GM21515 (cell line): ENCODE data around the gene PHOX2A.

Experiments
- ATAC-seq: cut with Tn5 transposase; IDR thresholded peaks from one replicate; pipeline ENCODE4 v1.9.1; 2021; ENCODE audit not compliant: unreplicated experiment

Gene PHOX2A

DNA sequence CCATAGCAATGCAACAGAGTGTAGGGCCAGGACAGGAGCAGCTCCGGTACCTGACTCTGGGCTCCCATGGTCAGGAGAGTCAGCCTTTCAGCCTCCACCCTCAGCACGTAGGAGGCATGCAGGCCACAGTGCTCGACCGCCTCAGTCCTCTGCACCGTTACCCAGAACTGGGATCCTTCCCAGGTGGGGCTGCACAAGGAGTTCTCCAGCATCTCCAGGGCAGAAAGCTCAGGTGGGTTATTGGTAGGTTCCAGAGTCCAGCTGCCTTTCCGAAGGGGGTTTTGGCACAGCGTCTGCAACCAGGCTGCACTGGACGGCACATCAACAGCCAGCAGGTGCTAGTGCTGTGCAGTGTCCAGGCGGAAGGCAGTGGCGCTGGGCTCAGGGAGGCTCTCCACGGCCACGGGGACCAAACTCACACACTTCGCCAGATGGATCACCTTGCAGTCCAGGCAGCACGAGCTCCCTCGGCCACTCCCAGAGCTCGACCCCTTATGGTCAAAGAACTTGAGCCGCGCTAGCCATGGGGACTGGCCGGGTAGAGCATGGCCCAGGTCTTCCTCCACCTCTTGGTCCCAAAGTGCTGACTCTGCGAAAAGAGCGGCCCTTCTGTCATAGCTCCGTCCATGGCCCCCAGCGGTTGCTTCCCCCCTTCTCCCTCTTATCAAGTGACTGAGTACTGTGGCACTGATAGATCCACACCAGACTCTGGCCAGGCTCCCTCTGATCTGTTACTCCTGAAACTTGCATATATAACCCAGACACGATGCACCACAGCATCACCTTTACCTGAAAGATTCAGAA is 6.9 kb upstream of the PHOX2A start:
- no peak for ATAC-seq

DNA sequence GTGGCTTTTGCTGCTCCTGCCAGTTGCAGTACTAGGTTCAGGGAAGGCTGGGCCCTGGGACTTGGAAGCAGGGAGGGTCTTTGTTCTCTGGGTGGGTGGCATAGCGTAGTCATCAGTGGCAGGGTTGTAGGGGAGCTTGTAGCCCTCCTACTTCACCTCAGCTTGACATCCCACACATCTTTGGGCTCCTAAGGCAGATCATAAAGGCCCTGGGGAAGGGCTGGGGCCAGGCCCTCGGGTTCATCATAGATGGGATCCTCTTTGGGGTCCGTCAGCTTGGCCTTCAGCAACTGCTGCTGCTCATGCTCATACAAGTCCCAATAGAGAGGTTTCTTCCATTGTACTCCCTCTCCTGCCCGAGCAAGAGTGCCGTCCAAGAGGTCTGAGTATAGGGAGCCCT is 6.0 kb upstream of the PHOX2A start:
- no peak for ATAC-seq

- ATAC-seq = no peak
Observed at GRCh38 chr11:72247584-72247983, 3.6 kb upstream of the PHOX2A start.

DNA sequence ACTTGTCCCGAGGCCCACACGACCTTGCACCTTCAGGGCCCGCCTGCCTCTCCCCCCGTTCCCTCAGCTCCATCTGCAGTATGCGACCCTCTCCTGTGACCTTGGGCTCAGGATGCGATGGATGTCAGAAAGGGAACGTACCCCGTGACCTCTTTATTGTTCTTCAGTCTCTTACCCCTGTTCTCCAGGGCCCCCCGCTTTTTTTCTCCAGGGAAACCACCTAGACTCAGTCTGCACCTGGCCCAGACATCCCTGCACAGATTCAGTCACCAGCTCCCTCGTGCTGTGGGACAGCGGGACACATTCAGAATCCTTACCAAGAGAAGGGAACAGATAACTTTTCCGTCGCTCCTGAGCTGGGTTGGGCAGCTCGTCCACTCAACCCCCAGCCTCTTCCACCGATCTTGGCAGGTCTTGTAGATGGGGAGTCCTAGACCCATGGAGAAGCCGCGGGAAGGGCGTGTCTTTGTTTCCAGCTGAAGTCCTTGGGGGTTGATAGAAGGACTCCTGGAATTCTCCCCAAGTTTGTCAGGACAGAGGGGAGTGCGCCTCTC is 1.4 kb upstream of the PHOX2A start:
- no peak for ATAC-seq

DNA sequence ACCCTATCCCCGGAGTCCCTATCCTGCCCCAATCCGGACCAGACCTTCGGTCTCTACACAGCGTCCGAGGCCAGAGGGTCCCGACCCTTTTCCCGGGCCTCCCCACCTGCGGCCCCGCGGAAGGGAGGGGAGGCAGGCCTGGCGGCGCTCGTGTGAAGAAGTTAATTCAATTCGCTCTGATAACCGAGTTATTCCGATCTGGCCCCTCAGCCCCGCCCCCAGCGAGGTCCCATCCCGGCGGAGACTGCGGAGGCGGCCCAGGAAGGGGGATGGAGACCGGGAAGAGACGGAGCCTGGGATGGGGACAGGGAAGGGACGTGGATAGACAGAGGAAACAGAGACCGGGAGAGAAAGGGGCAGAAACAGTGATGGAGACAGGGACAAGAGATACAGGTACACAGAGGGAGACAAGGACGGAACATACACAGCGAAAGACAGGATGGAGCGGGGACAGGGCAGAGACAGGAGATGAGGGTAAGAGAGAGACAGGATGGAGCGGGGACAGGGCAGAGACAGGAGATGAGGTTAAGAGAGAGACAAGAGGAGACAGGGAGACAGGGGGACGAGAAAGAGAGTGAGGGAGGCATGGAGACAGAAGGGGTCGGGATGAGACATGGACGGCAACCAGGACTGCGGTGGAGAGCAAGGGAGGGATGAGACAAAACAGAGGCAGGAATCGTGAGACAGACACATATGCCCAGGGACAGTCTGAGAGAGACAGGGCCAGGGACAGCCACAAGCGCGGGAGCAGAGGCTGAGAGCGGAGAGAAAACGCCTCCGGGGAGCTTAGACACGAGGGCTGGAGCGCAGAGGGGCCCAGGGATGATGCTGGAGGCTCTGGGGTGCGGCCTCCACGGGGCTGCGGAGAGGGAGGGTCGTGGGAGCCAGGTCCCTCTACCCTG is 636 bp upstream of the PHOX2A start:
- ATAC-seq = no peak

DNA sequence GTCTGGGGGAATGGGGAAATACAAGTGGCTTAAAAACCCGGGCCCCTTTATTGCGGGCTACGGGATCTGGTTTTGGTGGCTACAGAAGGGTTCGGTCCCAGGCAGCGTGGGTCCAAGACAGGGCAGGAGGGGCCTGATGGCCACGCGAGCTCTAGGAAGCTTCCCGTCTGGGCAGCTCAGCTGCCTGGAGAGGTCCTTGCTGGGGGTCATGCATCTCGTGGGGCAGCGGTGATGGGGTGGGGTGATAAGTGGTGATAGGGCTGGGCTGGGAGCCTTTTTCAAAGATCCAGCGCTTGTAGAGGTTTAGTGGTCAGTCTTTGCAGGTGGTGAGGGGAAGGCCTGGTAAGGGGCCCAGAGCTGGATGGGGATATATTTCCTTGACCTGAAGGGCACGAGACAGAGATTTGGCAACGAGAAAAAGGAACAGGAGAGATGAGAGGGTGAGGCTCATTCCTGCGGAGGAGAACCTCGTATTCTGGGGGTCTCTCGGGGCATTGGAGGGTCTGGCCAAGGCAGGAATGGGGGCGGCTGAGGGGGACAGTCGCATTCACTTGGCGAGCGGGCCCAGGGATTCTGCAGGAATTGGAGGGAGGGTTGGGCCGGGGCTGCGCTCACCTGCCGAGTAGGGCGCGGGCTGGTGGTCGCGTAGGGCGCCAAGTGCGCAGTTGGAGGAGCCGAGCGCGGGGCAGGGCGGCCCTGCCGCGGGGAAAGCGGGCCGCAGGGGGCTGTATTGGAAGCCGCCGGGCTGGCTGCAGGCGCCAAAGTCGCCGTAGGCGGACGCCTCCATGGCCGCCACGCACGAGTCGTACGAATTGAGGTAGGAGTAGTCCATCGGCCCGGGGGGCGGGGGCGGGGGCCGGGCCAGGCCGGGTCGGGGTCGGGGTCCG is 560 bp downstream of the PHOX2A start:
- no peak for ATAC-seq

DNA sequence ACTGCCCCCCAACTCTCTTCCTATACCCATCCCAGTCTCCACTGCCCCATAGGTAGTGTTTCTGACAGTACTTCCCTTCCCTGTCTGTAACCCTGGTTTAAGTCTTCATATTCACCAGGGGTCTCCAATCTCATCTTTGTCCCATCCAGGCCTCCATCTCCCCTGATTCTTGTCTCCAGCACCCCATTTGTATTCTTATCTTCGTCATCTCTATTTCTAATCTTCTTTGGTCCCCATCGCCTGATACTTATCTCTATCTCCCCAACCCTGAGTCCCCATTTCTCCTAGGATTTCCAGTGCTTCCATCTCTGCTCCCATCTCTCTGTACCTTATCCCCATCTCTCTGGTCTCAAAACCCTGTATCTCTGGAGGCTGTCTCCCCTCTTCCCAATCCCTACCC is 1.8 kb downstream of the PHOX2A start:
- no peak for ATAC-seq

- no peak for ATAC-seq
Observed at GRCh38 chr11:72241291-72241781, 2.6 kb downstream of the PHOX2A start.

- ATAC-seq = no peak
Observed at GRCh38 chr11:72240461-72241290, 3.3 kb downstream of the PHOX2A start.

DNA sequence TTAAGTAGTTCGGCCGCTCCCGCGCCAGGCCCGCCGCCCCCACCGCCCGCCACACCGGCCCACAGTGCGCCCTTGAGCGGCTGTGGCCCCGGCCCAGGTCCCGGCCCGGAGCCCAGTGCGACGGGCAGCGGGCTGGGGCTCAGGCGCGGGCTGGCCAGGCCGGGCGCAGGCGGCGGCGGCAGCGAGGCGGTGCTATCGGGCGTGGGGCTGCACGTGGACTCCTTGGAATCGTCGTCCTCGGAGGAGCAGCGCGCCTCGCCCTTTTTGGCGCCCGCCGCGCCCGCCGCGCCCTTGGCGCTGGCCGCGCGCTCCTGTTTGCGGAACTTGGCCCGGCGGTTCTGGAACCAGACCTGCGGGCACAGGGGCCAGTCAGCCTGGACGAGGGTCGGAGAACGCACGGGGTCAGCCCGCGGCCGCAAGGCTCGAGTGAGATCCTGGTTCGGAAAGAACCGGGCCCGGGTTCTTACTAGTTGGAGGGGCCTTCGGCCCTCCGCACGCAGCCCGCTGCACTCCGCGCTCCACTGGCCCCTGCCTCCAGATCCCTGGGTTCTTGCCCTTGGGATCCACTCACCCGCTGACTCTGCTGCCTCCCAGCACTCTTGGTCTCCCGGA is 4.0 kb downstream of the PHOX2A start:
- ATAC-seq = no peak

- ATAC-seq = no peak
Observed at GRCh38 chr11:72239313-72239848, 4.6 kb downstream of the PHOX2A start.

DNA sequence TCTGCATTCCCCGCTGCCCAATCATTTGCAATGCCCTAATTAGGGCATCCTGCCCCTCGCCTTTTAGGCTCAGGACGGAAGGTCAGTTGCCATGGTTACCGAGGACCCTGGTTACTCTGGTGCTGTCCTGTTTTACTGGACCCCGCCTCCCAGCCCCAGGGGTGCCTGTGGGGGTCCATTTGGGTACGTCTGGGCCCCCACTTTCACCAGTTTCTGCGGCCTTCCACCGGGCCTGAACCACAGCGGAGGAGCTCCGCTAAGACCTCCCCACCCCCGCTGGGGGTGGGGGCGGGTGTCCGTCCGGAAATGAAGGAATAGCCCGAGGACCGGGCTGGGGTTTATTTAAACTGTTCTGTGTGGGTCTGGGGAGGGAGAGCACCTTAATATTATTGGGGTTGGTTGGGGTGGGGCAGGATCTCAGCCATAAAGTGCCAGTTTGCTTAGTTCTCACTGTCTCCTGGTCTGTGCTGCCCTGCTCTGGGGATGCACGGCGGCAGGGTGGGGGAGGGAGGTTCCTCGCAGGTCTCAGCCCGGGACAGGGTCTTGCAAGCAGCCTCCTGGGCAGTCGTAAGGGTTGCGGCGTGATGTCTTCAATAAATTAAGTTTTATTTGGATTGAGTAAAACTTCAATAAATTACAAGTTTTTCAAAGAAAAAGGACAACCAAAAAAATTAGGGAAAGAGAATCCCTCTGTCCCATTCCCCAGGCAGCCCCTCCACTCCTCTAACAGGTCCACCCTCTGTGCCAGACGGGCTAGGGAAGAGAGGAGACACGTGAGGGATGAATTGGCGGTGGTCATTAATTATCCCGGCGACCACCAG is 5.3 kb downstream of the PHOX2A start:
- ATAC-seq = no peak

DNA sequence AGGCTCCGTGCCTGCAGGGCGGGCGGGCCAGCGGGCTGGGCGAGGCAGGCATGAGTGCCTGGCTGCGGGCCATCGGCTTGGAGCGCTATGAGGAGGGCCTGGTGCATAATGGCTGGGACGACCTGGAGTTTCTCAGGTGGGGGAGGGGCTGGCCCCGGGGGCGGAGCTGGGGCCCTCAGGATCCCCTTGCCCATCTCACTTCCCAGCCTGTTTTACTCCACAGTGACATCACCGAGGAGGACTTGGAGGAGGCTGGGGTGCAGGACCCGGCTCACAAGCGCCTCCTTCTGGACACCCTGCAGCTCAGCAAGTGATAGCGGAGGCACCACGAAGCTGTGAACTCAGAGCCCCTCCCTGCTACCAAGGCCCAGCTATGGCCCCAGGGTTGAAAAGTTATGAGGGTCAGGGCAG is 5.9 kb downstream of the PHOX2A start:
- ATAC-seq = no peak

DNA sequence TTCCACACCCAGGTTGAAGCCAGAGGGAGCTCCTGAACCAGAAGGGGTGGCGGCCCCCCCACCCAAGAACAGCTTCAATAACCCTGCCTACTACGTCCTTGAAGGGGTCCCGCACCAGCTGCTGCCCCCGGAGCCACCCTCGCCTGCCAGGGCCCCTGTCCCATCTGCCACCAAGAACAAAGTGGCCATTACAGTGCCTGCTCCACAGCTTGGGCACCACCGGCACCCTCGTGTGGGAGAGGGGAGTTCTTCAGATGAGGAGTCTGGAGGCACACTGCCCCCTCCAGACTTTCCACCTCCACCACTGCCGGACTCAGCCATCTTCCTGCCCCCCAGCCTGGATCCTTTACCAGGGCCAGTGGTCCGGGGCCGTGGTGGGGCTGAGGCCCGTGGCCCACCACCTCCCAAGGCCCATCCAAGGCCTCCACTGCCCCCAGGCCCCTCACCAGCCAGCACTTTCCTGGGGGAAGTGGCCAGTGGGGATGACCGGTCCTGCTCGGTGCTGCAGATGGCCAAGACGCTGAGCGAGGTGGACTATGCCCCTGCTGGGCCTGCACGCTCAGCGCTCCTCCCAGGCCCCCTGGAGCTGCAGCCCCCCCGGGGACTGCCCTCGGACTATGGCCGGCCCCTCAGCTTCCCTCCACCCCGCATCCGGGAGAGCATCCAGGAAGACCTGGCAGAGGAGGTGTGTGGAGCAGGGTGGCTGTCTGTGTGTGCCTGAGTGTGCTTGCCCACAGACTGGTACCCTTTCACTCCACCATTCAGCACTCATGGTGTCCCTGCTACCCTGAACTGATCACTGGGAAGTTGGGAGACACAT is 6.7 kb downstream of the PHOX2A start:
- ATAC-seq = no peak

DNA sequence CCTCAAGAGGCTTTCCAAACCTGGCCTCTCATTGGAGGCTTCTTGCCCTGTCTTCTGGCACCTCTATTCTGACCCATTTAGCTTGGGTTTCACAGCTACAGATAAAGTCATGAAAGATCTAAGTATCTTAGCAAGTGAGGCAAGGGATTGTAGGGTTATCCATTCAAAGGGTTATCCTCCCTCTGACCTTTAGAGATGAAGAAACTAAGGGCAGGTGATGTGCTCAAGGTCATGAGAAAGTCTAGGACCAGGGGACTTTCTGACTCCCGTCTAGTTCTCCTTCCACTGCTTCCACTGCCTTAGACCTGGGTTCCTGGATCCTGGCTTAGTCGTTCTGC is 7.2 kb downstream of the PHOX2A start:
- no peak for ATAC-seq

DNA sequence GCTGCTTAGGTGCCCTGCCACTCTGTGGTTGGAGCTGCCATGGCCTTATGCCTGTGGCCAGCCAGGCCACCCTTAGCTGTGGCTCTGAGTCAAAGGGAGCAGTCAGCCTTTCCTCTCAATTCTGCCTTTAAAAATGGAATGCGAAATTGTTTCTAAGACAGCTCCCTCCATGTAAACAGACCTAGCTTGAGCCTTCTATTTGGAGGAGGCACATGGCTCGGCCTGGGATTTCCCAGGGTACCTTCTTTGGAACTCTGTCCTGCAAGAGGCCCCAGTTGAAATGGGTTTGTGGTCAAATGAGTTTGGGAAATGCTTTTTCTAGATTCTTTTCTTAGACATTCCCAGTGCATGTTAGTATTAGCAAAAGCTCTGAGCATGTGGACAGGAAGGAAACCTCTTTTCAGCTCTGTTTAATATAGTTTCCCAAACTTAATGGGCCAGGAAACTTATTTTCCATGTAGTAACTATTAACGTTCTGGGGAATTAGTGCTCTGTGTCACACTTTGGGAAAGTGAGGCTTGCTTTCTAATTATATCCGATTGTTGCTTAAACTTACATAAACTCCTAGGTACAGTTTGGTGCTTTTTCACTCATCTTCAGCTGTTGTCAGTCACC is 7.8 kb downstream of the PHOX2A start:
- no peak for ATAC-seq
